Fibroblast of lung (primary cell): ENCODE data around the gene ZNF516. TPM values are rescaled to one million over a fixed set of nuclear protein-coding genes. Genes with fewer than 3 reads are reported as not detected.

Source experiments
- DNase-seq, 2 donors: peaks; one replicate each; pipeline versions ENCODE4 v3.0.0 to v3.0.0-alpha.2; 2010; ENCODE audit warnings: low read depth in 2 of 2
- H2AFZ ChIP-seq: 2 replicates; pipeline ENCODE4 v1.5.1; 2012; ENCODE audit warnings: low read length, control low read depth, inconsistent platforms
- H3K27ac ChIP-seq: 2 replicates; pipeline ENCODE4 v1.5.1; 2011; ENCODE audit warnings: low read length, control low read depth; ENCODE audit not compliant: insufficient read depth
- H3K27me3 ChIP-seq: 2 replicates; pipeline ENCODE4 v1.5.1; 2011; ENCODE audit warnings: mild to moderate bottlenecking, low read length; ENCODE audit not compliant: control insufficient read depth, insufficient read depth
- H3K36me3 ChIP-seq: 2 replicates; pipeline ENCODE4 v1.5.1; 2011; ENCODE audit warnings: low read length; ENCODE audit not compliant: control insufficient read depth, insufficient read depth
- H3K4me1 ChIP-seq: 2 replicates; pipeline ENCODE4 v1.5.1; 2011; ENCODE audit warnings: low read length; ENCODE audit not compliant: control insufficient read depth, insufficient read depth; ENCODE audit errors: extremely low read depth
- H3K4me2 ChIP-seq: 2 replicates; pipeline ENCODE4 v1.5.1; 2011; ENCODE audit warnings: low read length, control low read depth; ENCODE audit not compliant: insufficient read depth; ENCODE audit errors: extremely low read depth
- H3K4me3 ChIP-seq, 4 experiments: fragments of 200-600 bp in 1 of 4; sonication (generic) in 1 of 4; replicated peaks in 1 of 4; 2 replicates each; pipeline ENCODE4 v1.5.1; 2011 to 2016; ENCODE audit warnings: low read length in 4 of 4, low read depth in 3 of 4, mild to moderate bottlenecking in 3 of 4, control low read depth in 2 of 4, inconsistent platforms in 1 of 4, mixed read lengths in 1 of 4; ENCODE audit not compliant: insufficient read depth in 1 of 4; ENCODE audit errors: control extremely low read depth in 1 of 4
- H3K79me2 ChIP-seq: 2 replicates; pipeline ENCODE4 v1.5.1; 2012; ENCODE audit warnings: mild to moderate bottlenecking, low read length, inconsistent platforms; ENCODE audit not compliant: control insufficient read depth, insufficient read depth
- H3K9ac ChIP-seq: 2 replicates; pipeline ENCODE4 v1.5.1; 2011; ENCODE audit warnings: mild to moderate bottlenecking, low read length, control low read depth; ENCODE audit not compliant: insufficient read depth
- H3K9me3 ChIP-seq: 2 replicates; pipeline ENCODE4 v1.5.1; 2012; ENCODE audit warnings: low read depth, low read length; ENCODE audit not compliant: control insufficient read depth, insufficient read depth
- H4K20me1 ChIP-seq: 2 replicates; pipeline ENCODE4 v1.5.1; 2011; ENCODE audit warnings: low read length; ENCODE audit not compliant: control insufficient read depth, insufficient read depth; ENCODE audit errors: extremely low read depth
- CTCF ChIP-seq, 2 donors: IDR thresholded peaks in 1 of 2; conservative IDR thresholded peaks in 1 of 2; 1 replicate in 1 of 2; 2 replicates in 1 of 2; pipeline ENCODE4 v1.5.1; 2011 to 2012; ENCODE audit warnings: low read length in 2 of 2, control low read depth in 1 of 2, inconsistent platforms in 1 of 2, low read depth in 1 of 2, mild to moderate bottlenecking in 1 of 2
- EZH2 ChIP-seq: IDR thresholded peaks from 2 replicates; pipeline ENCODE4 v1.5.1; 2012; ENCODE audit warnings: low read length, control low read depth, mild to moderate bottlenecking; ENCODE audit errors: missing control alignments
- polyA plus RNA-seq, 2 donors: library from polyadenylated mRNA; depleted of rRNA in 1 of 2; stranded (reverse) in 1 of 2; unstranded in 1 of 2; fragments of >200 nt; gene quantifications; 2 replicates each; pipeline ENCODE4 v1.2.1, GENCODE V29; 2011 to 2012; ENCODE audit warnings: missing spikeins in 1 of 2
- total RNA-seq: library from RNA; depleted of rRNA; stranded (reverse); fragments of >200 nt; gene quantifications from 2 replicates; pipeline ENCODE4 v1.2.1, GENCODE V29; 2014

Gene ZNF516
- total and polyA plus RNA-seq, 2 donors (not counting 1 experiment from before 2014, with no cell fraction given) = 7.9 to 32.7 TPM

GRCh38 chr18:76479351-76480238 is 15.4 kb downstream of the ZNF516 start:
- no peak overlapping the region for H3K4me3 ChIP-seq
- H3K27ac ChIP-seq = no peak overlapping the region
- H3K9ac ChIP-seq = no peak overlapping the region
- no peaks in the 10 kb centered on the region for H4K20me1 ChIP-seq
- no peaks in the 10 kb centered on the region for H3K36me3 ChIP-seq
- H3K4me2 ChIP-seq = no peak overlapping the region
- H3K79me2 ChIP-seq = peaks cover 59% of the 10 kb centered on the region
- no peaks in the 10 kb centered on the region for H3K27me3 ChIP-seq
- H2AFZ ChIP-seq = no peak overlapping the region
- DNase-seq = no peak
- peaks cover 10% of the 10 kb centered on the region for H3K4me1 ChIP-seq
- no peaks in the 10 kb centered on the region for H3K9me3 ChIP-seq
- TF ChIP-seq EZH2 (no peak), CTCF (conservative IDR thresholded peaks at IDR 0.05 in 1 of 2, IDR thresholded peaks at IDR 0.05 in 1 of 2; ENCODE audit: low read depth in 1 of 2, low read length in 2 of 2) (no peak)

- H3K9me3 ChIP-seq = no peaks in the 10 kb centered on the region
- peak overlapping the region; percentile 41 for H3K9ac ChIP-seq
- no peak for TF ChIP-seq EZH2
- TF ChIP-seq CTCF (conservative IDR thresholded peaks at IDR 0.05 in 1 of 2, IDR thresholded peaks at IDR 0.05 in 1 of 2; ENCODE audit: low read depth in 1 of 2, low read length in 2 of 2) = no peak
- peak overlapping the region; percentile 35 for H2AFZ ChIP-seq
- peak overlapping the region; percentile 86 for H3K27ac ChIP-seq
- H4K20me1 ChIP-seq = no peaks in the 10 kb centered on the region
- peaks cover 10% of the 10 kb centered on the region for H3K4me1 ChIP-seq
- peak overlapping the region; percentile 34 to 65 (median 42) for H3K4me3 ChIP-seq
- no peaks in the 10 kb centered on the region for H3K36me3 ChIP-seq
- H3K79me2 ChIP-seq = peaks cover 61% of the 10 kb centered on the region
- H3K27me3 ChIP-seq = no peaks in the 10 kb centered on the region
- peak overlapping the region; percentile 97 for H3K4me2 ChIP-seq
- DNase-seq = peak; percentile 96
Observed at GRCh38 chr18:76476665-76477561, 18.1 kb downstream of the ZNF516 start.
